IMR-90 (cell line): ENCODE data around the gene RAB3A. TPM values are rescaled to one million over a fixed set of nuclear protein-coding genes. Genes with fewer than 3 reads are reported as not detected.

ENCODE experiments used
- ATAC-seq: fragments of 200-7000 bp; cut with Tn5 transposase; 2 replicates; pipeline ENCODE4 v1.9.1; 2020; ENCODE audit warnings: low read depth, mild to moderate bottlenecking, moderate library complexity
- BruUV-seq: library from RNA; stranded (reverse); fragments of 400-500 nt; replicated peaks from 2 replicates; lab custom pipeline; 2021; lab: Mats Ljungman, UMichigan
- CTCF ChIA-PET: fragments of 300-600 bp; formaldehyde crosslinking; extraction: SDS; loops from one replicate; lab custom pipeline; 2021; ENCODE audit warnings: antibody characterized with exemption; lab: Yijun Ruan, JAX
- POLR2A ChIA-PET: fragments of 300-600 bp; sonication (Branson Sonifier 250); formaldehyde crosslinking; loops from one replicate; lab custom pipeline; 2022; ENCODE audit warnings: antibody characterized with exemption; ENCODE audit not compliant: unreplicated experiment; lab: Charles Lee
- DNase-seq: peaks from one replicate; pipeline ENCODE4 v3.0.0; 2013
- H2AFZ ChIP-seq: replicated peaks from 2 replicates; pipeline ENCODE3; 2013; ENCODE audit warnings: low read length, mild to moderate bottlenecking; ENCODE audit not compliant: poor library complexity
- H2AK5ac ChIP-seq: 2 replicates; pipeline ENCODE4 v1.6.1; 2013; ENCODE audit warnings: low read depth, low read length, inconsistent platforms
- H2AK9ac ChIP-seq: replicated peaks from 2 replicates; pipeline ENCODE3; 2013; ENCODE audit warnings: mild to moderate bottlenecking, low read depth, low read length, moderate library complexity; ENCODE audit not compliant: poor library complexity
- H2BK120ac ChIP-seq: 2 replicates; pipeline ENCODE4 v1.6.1; 2013; ENCODE audit warnings: low read depth, low read length, inconsistent platforms
- H2BK15ac ChIP-seq: 3 replicates; pipeline ENCODE4 v1.6.1; 2013; ENCODE audit warnings: low read depth, low read length, inconsistent platforms
- H2BK20ac ChIP-seq: 2 replicates; pipeline ENCODE4 v1.6.1; 2013; ENCODE audit warnings: low read depth, mild to moderate bottlenecking, inconsistent platforms, low read length, moderate library complexity
- H2BK5ac ChIP-seq: 2 replicates; pipeline ENCODE4 v1.6.1; 2013; ENCODE audit warnings: mild to moderate bottlenecking, low read depth, low read length, inconsistent platforms; ENCODE audit not compliant: poor library complexity, severe bottlenecking
- H3K14ac ChIP-seq: replicated peaks from 2 replicates; pipeline ENCODE4 v1.6.1; 2013; ENCODE audit warnings: low read depth, low read length, inconsistent platforms
- H3K18ac ChIP-seq: 2 replicates; pipeline ENCODE4 v1.6.1; 2013; ENCODE audit warnings: low read depth, low read length, control low read depth
- H3K23ac ChIP-seq: 2 replicates; pipeline ENCODE4 v1.6.1; 2013; ENCODE audit warnings: low read depth, low read length, inconsistent platforms
- H3K27ac ChIP-seq: 2 replicates; pipeline ENCODE4 v1.5.1; 2013; ENCODE audit warnings: mild to moderate bottlenecking, control low read depth, low read length; ENCODE audit not compliant: insufficient read depth
- H3K27me3 ChIP-seq: 2 replicates; pipeline ENCODE4 v1.6.1; 2013; ENCODE audit warnings: low read length; ENCODE audit not compliant: control insufficient read depth, insufficient read depth
- H3K36me3 ChIP-seq: 2 replicates; pipeline ENCODE4 v1.6.1; 2013; ENCODE audit warnings: low read length, mixed read lengths; ENCODE audit not compliant: control insufficient read depth, insufficient read depth
- H3K4ac ChIP-seq: 2 replicates; pipeline ENCODE4 v1.6.1; 2013; ENCODE audit warnings: low read depth, low read length, inconsistent platforms
- H3K4me1 ChIP-seq: 2 replicates; pipeline ENCODE4 v1.6.1; 2013; ENCODE audit warnings: low read length, mixed read lengths; ENCODE audit not compliant: control insufficient read depth, insufficient read depth
- H3K4me2 ChIP-seq: 2 replicates; pipeline ENCODE4 v1.6.1; 2013; ENCODE audit warnings: low read depth, mild to moderate bottlenecking, control low read depth, low read length, moderate library complexity
- H3K4me3 ChIP-seq: 2 replicates; pipeline ENCODE4 v1.5.1; 2013; ENCODE audit warnings: low read depth, mild to moderate bottlenecking, control low read depth, low read length, moderate library complexity; ENCODE audit not compliant: insufficient read depth
- H3K56ac ChIP-seq: 2 replicates; pipeline ENCODE4 v1.6.1; 2013; ENCODE audit warnings: low read length, inconsistent platforms; ENCODE audit not compliant: insufficient read depth; ENCODE audit errors: extremely low read depth
- H3K79me1 ChIP-seq, 2 experiments: 2 replicates each; pipeline ENCODE4 v1.6.1; 2013; ENCODE audit warnings: low read length in 2 of 2, inconsistent platforms in 1 of 2, low read depth in 1 of 2
- H3K9ac ChIP-seq: 2 replicates; pipeline ENCODE4 v1.6.1; 2013; ENCODE audit warnings: low read depth, low read length, control low read depth
- H3K9me1 ChIP-seq: 2 replicates; pipeline ENCODE4 v1.6.1; 2013; ENCODE audit warnings: low read length, inconsistent platforms; ENCODE audit not compliant: insufficient read depth
- H3K9me3 ChIP-seq: 2 replicates; pipeline ENCODE4 v1.6.1; 2013; ENCODE audit warnings: low read length; ENCODE audit not compliant: control insufficient read depth, insufficient read depth
- H4K20me1 ChIP-seq: 2 replicates; pipeline ENCODE4 v1.6.1; 2013; ENCODE audit warnings: low read length, inconsistent platforms; ENCODE audit not compliant: insufficient read depth
- H4K5ac ChIP-seq: 2 replicates; pipeline ENCODE4 v1.6.1; 2013; ENCODE audit warnings: mild to moderate bottlenecking, low read depth, low read length, control low read depth
- H4K8ac ChIP-seq, 2 experiments: 2 replicates each; pipeline ENCODE4 v1.6.1; 2013; ENCODE audit warnings: low read depth in 2 of 2, low read length in 2 of 2, control low read depth in 1 of 2, inconsistent platforms in 1 of 2
- H4K91ac ChIP-seq: 2 replicates; pipeline ENCODE4 v1.6.1; 2013; ENCODE audit warnings: low read depth, low read length, inconsistent platforms; ENCODE audit not compliant: insufficient read depth
- CEBPB ChIP-seq: IDR thresholded peaks from 2 replicates; pipeline ENCODE4 v1.6.1; 2012; ENCODE audit warnings: low read depth, low read length, improper control_type of control experiment
- CHD1 ChIP-seq: IDR thresholded peaks from 2 replicates; pipeline ENCODE4 v1.6.1; 2012; ENCODE audit warnings: low read depth, low read length, improper control_type of control experiment
- FOS ChIP-seq: fragments of 150-350 bp; IDR thresholded peaks from 2 replicates; pipeline ENCODE4 v1.6.1; 2016; ENCODE audit warnings: low read depth, low read length
- NFE2L2 ChIP-seq: fragments of 150-350 bp; IDR thresholded peaks from 2 replicates; pipeline ENCODE4 v1.6.1; 2016; ENCODE audit warnings: low read depth, mild to moderate bottlenecking, low read length
- POLR2A ChIP-seq: IDR thresholded peaks from 2 replicates; pipeline ENCODE4 v1.6.1; 2012; ENCODE audit warnings: mild to moderate bottlenecking, low read depth, low read length
- RFX5 ChIP-seq: IDR thresholded peaks from 2 replicates; pipeline ENCODE4 v1.8.0; 2012; ENCODE audit warnings: low read depth, mild to moderate bottlenecking, low read length, moderate library complexity
- USF2 ChIP-seq: fragments of 150-350 bp; IDR thresholded peaks from 2 replicates; pipeline ENCODE4 v1.6.1; 2017; ENCODE audit warnings: mild to moderate bottlenecking, antibody characterized with exemption, low read length, low read depth
- WGBS, 2 experiments: methylation state at CpG; one replicate each; pipeline versions ENCODE4 v1.1.5 to v1.1.7; 2013; ENCODE audit warnings: missing lambda C conversion rate in 2 of 2; ENCODE audit not compliant: insufficient read length in 1 of 2; ENCODE audit errors: extremely low coverage in 2 of 2; 5-methylcytosine and 5-hydroxymethylcytosine counted together
- dilution Hi-C: fragments of 300-500 bp; cut with HindIII; formaldehyde crosslinking; loops from one replicate; pipeline ENCODE4 v1.14.3; 2018; ENCODE audit warnings: low sequenced_read_pairs; ENCODE audit not compliant: unreplicated experiment
- in situ Hi-C: fragments of 300-500 bp; cut with MboI; formaldehyde crosslinking; loops from 3 replicates; pipeline ENCODE4 v1.14.3; 2019; ENCODE audit warnings: low sequenced_read_pairs, inconsistent platforms, mixed read lengths
- intact Hi-C: fragments of 100-400 bp; cut with micrococcal nuclease; formaldehyde crosslinking; loops from 2 replicates; pipeline ENCODE4 v1.10.0; 2022
- polyA plus RNA-seq, 3 experiments: library from polyadenylated mRNA; depleted of rRNA; stranded (reverse); fragments of >200 nt; gene quantifications; 2 replicates each; pipeline ENCODE4 v1.2.3, GENCODE V29; 2012; ENCODE audit warnings: low replicate concordance in 1 of 3
- total RNA-seq: library from RNA; depleted of rRNA; stranded (reverse); fragments of >200 nt; gene quantifications from 2 replicates; pipeline ENCODE4 v1.2.3, GENCODE V29; 2012

The RAB3A gene
- total and polyA plus RNA-seq, 2 of the 4 experiments (the other 2 are of a cell fraction): 3.0 to 13.6 TPM

- ChIA-PET CTCF (no interaction called here), POLR2A (no interaction called here)
- Histone ChIP-seq H3K9me3 (no peaks in the 10 kb centered on the region), H4K91ac (no peak overlapping the region), H2BK20ac (no peak overlapping the region), H3K14ac (no peak overlapping the region), H3K36me3 (peaks cover 33% of the 10 kb centered on the region), H4K20me1 (peaks cover 14% of the 10 kb centered on the region), H2BK120ac (no peak overlapping the region), H3K4me2 (no peak overlapping the region), H3K4me1 (peaks cover 11% of the 10 kb centered on the region), H4K8ac (no peak overlapping the region), H3K56ac (no peak overlapping the region), H4K5ac (no peak overlapping the region), H3K9me1 (peaks cover 8% of the 10 kb centered on the region; the same call in 1 of the 2 replicates), H3K27ac (no peak overlapping the region), H3K27me3 (no peaks in the 10 kb centered on the region), H3K18ac (no peak overlapping the region), H3K9ac (no peak overlapping the region), H2AFZ (no peak overlapping the region), H2BK15ac (no peak overlapping the region), H2AK5ac (no peak overlapping the region), H3K4me3 (no peak overlapping the region), H3K79me1 (peaks cover 7 to 34% of the 10 kb centered on the region in 2 experiments), H2BK5ac (no peak overlapping the region), H2AK9ac (no peak overlapping the region), H3K4ac (no peak overlapping the region), H3K23ac (no peak overlapping the region)
- WGBS, 2 experiments: 79% methylated on average over 2 of the region's 6 CpGs; no CpG with 5 or more reads in 1 of the 2 experiments
- TF ChIP-seq CHD1: no peak
- TF ChIP-seq USF2: no peak
- TF ChIP-seq CEBPB: no peak
- no peak for TF ChIP-seq FOS
- TF ChIP-seq RFX5: no peak
- TF ChIP-seq POLR2A: no peak
- no peak for TF ChIP-seq NFE2L2
- in situ Hi-C loops: loop anchor here (5.0 to 10.0 kb wide), 3 partner anchors 44 to 217 kb away; partner anchors contain the start of genes LSM4 and SSBP4
- no peak for ATAC-seq
- intact Hi-C loops: no loop called here
- dilution Hi-C loops: no loop called here
- DNase-seq: no peak
- BruUV-seq: no TSS peak
Measured at GRCh38 chr19:18197941-18198340, 5.9 kb downstream of the RAB3A start.
